T-helper 2 cell treated with Interferon-gamma antibody and Interleukin-4, amounts not matched to agents 5 μg/mL and 100 μg/mL, for 36 hours (primary cell): Measurements from ENCODE around the gene ASCC1.
"Not testable (repeated sequence)": the region's sequence is repeated elsewhere in the genome, so short reads cannot be mapped to it uniquely, and the experiment has no call there.

Experiments used
- DNase-seq: peaks from one replicate; pipeline ENCODE4 v3.0.0; 2021; ENCODE audit warnings: low spot score
- H3K27ac Mint-ChIP-seq: one replicate; pipeline ENCODE4 v1.8.0; 2021; ENCODE audit warnings: mild to moderate bottlenecking, mixed read lengths
- H3K27me3 Mint-ChIP-seq: one replicate; pipeline ENCODE4 v1.8.0; 2021; ENCODE audit warnings: low read depth, mixed read lengths
- H3K36me3 Mint-ChIP-seq: one replicate; pipeline ENCODE4 v1.8.0; 2021; ENCODE audit warnings: low read depth, mixed read lengths
- H3K4me1 Mint-ChIP-seq: one replicate; pipeline ENCODE4 v1.8.0; 2021; ENCODE audit warnings: low read depth, mixed read lengths
- H3K4me3 Mint-ChIP-seq: one replicate; pipeline ENCODE4 v1.8.0; 2022; ENCODE audit warnings: mild to moderate bottlenecking, moderate library complexity, mixed read lengths
- H3K9me3 Mint-ChIP-seq: one replicate; pipeline ENCODE4 v1.8.0; 2021; ENCODE audit warnings: mixed read lengths

Gene ASCC1

DNA sequence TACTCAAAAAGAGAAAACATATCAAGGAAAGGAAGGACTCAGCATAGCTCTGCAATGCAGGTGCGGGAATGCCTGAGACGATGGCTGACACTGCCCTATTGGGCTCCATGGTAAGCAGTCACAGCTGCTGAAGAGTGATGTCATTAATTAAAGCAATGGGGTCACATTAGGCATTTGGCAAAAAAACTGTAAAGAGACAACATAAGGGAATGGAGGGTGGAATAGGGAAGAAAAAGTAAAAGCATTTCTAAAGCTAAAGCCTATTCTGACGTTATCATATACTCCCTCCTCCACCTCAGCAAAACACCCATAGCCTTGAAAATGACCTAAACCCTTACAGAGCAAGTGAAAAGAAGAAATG is 89.2 kb downstream of the ASCC1 start:
- H3K27ac Mint-ChIP-seq: no peak overlapping the region
- H3K36me3 Mint-ChIP-seq: peaks cover 4% of the 10 kb centered on the region
- no peak overlapping the region for H3K4me3 Mint-ChIP-seq
- DNase-seq: no peak
- H3K9me3 Mint-ChIP-seq: no peaks in the 10 kb centered on the region
- peaks cover 19% of the 10 kb centered on the region for H3K4me1 Mint-ChIP-seq
- no peaks in the 10 kb centered on the region for H3K27me3 Mint-ChIP-seq

DNA sequence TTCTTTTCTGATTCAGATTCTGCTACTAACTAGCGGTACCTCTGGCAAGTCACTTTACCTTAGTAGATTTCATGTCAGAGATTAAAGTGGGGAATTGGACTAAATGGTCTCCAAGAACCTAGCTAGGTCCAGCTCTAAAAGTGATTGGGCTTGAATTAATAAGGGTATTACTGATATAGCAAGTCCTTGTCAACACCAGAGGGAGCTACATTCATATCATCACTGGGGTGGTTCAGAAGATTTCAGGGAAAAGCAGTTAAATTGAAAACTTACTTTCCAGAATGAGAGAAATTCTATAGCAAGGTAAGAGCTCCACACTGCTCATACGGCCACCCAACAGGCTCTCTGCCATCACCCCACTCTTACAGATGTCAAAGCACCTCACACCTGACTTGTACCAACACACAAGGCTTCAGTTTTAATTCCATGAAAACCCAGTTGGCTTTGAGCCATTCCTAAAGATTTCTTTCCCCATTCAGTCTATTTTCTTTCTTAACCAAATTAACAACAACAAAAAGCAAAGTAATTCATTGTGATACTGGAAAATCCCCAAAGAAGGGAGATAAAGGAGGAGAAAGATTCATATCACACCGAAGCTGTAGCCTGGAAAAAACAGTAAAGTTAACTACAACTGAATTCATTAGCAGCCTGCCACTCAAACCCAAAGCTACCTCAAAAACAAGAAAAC is 89.7 kb downstream of the ASCC1 start:
- peaks cover 25% of the 10 kb centered on the region for H3K4me1 Mint-ChIP-seq
- no peaks in the 10 kb centered on the region for H3K9me3 Mint-ChIP-seq
- no peaks in the 10 kb centered on the region for H3K27me3 Mint-ChIP-seq

DNA sequence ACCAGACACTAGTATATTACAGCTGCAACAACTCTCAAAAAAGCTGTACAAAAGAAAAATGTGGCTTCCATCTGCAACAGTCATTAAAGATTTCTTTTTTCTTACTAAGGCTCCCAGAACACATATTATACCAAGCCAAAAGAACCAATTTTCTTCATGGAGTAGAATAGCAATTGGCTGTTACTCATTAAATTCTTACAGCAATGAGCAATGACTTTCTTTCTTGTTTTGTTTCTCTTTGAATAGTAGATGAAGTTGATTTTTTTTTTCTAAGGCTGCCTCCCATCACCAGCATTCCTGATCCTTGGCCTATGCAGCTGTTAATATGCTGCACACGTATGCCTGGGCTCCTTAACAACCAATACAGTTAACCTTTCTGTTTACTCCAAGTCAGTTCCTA is 91.1 kb downstream of the ASCC1 start:
- Mint-ChIP-seq H3K27me3 (no peaks in the 10 kb centered on the region), H3K9me3 (no peaks in the 10 kb centered on the region), H3K36me3 (peaks cover 13% of the 10 kb centered on the region), H3K4me1 (peaks cover 27% of the 10 kb centered on the region), H3K27ac (no peak overlapping the region), H3K4me3 (no peak overlapping the region)
- DNase-seq: no peak

More for the DNA sequence above, 89.7 kb downstream of the ASCC1 start:
- peaks cover 7% of the 10 kb centered on the region for H3K36me3 Mint-ChIP-seq
- no peak overlapping the region for H3K4me3 Mint-ChIP-seq
- no peak overlapping the region for H3K27ac Mint-ChIP-seq
- no peak for DNase-seq

DNA sequence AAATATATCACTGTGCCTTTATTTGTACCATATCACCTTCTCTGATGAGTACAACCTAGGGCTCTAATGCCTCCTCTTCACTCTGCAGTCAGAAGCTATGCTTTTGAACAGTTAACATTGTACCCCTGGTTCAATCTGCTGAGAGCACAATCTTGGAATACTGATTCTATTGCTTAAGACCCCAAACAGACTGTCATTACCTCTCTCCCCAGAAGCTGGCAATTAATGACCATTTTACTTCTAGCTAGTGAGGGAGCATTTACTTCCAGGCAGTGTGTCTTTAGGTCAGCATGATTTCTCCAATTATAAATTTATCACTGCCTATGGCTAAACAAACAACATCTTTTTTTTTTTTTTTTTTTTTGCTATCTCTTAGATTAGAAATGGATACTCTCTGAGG is 91.7 kb downstream of the ASCC1 start:
- no peak overlapping the region for H3K4me3 Mint-ChIP-seq
- no peak overlapping the region for H3K27ac Mint-ChIP-seq
- H3K9me3 Mint-ChIP-seq: no peaks in the 10 kb centered on the region
- peaks cover 17% of the 10 kb centered on the region for H3K36me3 Mint-ChIP-seq
- no peak for DNase-seq
- no peaks in the 10 kb centered on the region for H3K27me3 Mint-ChIP-seq
- H3K4me1 Mint-ChIP-seq: peaks cover 25% of the 10 kb centered on the region

DNA sequence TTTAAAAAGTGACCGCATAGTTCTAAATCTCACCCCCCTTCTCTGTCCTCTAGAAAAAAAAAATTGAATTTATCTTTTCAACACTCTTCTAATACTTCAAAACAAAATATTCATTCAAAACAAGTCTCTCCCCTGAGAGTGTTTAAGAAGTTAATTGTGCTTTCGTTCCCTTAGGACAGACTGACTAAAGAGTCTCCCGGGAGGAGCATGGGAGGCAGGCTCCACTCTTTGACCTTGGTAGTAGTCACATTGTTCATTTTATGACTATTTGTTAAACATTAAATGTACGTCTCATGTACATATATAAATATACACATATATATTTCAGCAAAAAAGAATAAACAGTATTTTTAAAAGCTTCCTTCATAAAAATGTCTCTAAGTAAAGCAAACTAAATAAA is 92.5 kb downstream of the ASCC1 start:
- H3K4me3 Mint-ChIP-seq: no peak overlapping the region
- H3K4me1 Mint-ChIP-seq: peaks cover 25% of the 10 kb centered on the region
- H3K9me3 Mint-ChIP-seq: no peaks in the 10 kb centered on the region

DNA sequence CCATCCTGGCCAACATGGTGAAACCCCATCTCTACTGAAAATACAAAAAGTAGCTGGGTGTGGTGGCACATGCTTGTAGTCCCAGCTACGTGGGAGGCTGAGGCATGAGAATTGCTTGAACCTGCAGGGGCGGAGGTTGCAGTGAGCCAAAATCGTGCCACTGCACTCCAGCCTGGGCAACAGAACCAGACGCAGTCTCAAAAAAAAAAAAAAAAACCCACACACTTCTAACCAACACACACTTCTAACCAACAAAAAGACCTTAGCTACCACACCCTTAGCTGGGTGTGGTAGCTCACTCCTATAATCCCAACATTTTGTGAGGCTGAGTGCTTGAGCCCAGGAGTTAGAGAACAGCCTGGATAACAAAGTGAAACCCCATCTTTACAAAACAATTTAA is 93.9 kb downstream of the ASCC1 start:
- Mint-ChIP-seq H3K4me1 (peaks cover 25% of the 10 kb centered on the region), H3K4me3 (peak overlapping the region; percentile 44), H3K9me3 (peaks cover 3% of the 10 kb centered on the region), H3K27ac (peak overlapping the region; percentile 66), H3K36me3 (peaks cover 25% of the 10 kb centered on the region), H3K27me3 (no peaks in the 10 kb centered on the region)
- DNase-seq: no peak

More for the DNA sequence above, 92.5 kb downstream of the ASCC1 start:
- DNase-seq: no peak
- Mint-ChIP-seq H3K27me3 (no peaks in the 10 kb centered on the region), H3K36me3 (peaks cover 20% of the 10 kb centered on the region), H3K27ac (no peak overlapping the region)

DNA sequence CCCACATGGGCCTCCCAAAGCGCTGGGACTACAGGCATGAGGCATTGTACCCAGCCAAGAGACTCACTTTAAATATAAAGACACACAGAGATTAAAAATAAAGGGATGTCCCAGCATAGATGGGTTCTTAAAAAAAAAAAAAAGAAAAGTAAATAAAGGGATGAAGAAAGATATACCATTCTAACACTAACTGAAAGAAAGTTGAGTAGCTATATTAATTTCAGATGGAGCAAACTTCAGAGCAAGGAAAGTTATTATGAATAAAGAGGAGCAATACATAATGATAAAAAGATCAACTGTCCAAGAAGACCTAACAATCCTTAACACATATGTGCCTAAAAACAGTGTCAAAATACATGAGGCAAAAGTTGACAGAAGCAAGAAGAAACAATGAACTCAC is 94.7 kb downstream of the ASCC1 start:
- H3K27ac Mint-ChIP-seq: peak overlapping the region; percentile 67
- no peaks in the 10 kb centered on the region for H3K27me3 Mint-ChIP-seq
- H3K4me1 Mint-ChIP-seq: peaks cover 21% of the 10 kb centered on the region
- peaks cover 29% of the 10 kb centered on the region for H3K36me3 Mint-ChIP-seq
- H3K9me3 Mint-ChIP-seq: peaks cover 8% of the 10 kb centered on the region
- no peak for DNase-seq
- no peak overlapping the region for H3K4me3 Mint-ChIP-seq

DNA sequence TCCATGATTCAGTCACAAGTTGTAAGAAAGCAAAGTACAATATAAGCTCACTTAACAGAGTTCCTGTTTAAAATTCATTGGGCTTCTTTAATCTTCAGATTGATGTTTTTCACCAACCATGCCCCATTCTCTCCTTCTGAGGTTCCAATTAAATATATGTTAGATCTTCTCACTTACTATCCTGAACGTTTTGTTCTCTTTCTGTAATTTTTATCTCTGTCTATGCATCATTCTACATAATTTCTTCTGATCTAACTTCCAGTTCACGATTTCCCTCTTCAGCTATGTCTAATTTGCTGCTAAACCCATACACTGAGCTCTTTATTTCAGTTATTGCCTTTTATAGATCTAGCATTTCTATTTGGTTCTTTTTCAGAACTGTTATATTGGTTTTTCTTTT is 99.7 kb downstream of the ASCC1 start:
- Mint-ChIP-seq H3K36me3 (peaks cover 41% of the 10 kb centered on the region), H3K27me3 (no peaks in the 10 kb centered on the region), H3K4me1 (peaks cover 3% of the 10 kb centered on the region), H3K27ac (no peak overlapping the region), H3K4me3 (no peak overlapping the region), H3K9me3 (peaks cover 19% of the 10 kb centered on the region)
- DNase-seq: no peak

DNA sequence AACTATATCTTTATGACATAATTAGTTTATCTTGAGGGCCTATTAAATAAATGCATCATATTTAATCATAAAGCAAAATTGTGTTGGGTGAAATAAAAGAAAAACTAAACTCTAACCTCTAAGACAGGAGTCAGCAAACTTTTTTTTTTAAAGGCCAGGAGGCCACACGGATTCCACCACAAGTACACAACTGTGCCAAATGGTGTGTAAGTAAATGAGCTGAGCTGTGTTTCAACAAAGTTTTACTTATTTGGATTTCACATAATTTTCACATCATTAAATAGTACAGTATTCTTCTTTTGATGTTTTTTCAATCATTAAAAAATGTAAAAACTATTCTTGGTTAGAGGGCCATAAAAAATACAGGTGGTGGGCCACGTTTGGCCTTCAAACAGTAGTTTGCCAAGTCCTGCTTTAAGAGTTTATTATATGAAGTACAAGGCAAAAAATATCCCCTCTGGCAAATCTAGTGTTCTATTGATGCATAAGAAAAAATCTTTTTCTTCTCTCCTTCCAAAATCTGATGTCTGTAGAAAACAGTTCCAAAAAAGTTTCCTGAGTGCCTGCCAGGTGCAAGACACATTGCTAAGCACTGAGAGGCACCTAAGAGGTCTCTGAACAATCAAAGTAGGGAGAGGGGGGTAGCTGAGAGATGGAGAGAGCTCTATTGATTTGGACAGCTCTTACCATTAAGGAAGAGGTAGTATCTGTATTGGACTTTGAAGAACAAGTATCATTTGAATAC is 101.2 kb downstream of the ASCC1 start:
- Mint-ChIP-seq H3K27ac (no peak overlapping the region), H3K4me3 (no peak overlapping the region)

DNA sequence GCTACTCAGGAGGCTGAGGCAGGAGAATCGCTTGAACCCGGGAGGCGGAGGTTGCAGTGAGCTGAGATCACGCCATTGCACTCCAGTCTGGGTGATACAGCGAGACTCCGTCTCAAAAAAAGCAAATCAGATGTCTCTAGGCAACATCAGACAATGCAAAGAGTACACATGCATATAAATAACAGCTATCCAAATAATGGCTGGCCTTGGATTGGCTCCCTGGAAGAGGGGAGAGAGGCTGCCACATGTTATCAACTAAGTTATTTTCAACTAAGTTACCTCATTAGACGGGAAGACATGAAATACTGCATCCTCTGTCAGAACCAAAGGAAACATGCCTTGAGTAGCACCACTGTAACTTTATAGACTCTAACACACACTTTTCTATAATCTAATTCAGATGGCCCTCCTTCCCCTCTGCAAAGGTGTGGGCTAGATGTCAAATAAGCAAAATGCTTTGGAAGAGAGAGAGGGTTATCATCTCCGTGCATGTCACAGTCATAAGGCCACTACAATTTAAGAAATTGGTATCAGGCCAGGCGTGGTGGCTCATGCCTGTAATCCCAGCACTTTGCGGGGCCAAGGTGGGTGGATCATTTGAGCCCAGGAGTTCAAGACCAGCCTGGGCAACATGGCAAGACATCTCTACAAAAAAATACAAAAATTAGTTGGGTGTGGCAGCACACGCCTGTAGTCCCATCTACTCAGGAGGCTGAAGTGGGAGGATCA is 105.2 kb downstream of the ASCC1 start:
- Mint-ChIP-seq H3K27ac (no peak overlapping the region), H3K27me3 (no peaks in the 10 kb centered on the region), H3K36me3 (peaks cover 20% of the 10 kb centered on the region), H3K9me3 (peaks cover 8% of the 10 kb centered on the region), H3K4me3 (no peak overlapping the region), H3K4me1 (peaks cover 45% of the 10 kb centered on the region)
- no peak for DNase-seq

More for the DNA sequence above, 101.2 kb downstream of the ASCC1 start:
- Mint-ChIP-seq H3K4me1 (peaks cover 7% of the 10 kb centered on the region), H3K9me3 (peaks cover 19% of the 10 kb centered on the region), H3K27me3 (no peaks in the 10 kb centered on the region), H3K36me3 (peaks cover 35% of the 10 kb centered on the region)
- DNase-seq: no peak

DNA sequence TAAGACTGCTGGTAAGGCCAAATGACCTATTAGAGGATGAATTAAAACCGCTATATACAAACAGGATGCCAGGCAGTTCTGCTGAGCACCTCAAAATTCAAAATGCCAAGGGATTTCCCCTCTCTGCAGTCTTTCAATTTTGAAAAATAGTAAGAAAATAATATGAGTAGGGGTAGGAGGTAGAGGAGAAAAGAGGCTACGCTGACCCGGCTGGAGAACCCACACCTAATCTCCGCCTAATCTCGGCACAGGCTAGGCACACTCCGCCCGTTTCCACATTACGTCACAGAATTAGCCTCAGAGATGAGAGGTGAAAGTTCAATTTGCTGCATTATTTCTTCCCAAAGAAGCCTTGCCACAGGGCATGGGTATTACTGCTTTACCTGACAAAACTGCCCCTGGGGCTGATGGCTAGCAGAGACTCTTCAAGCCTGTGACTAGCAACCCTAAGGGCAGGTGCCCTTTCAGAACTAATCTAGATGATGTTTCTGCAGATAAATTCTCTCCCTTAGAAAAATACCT is 106.4 kb downstream of the ASCC1 start:
- Mint-ChIP-seq H3K4me3 (peak overlapping the region; percentile 17), H3K36me3 (peaks cover 13% of the 10 kb centered on the region), H3K9me3 (no peaks in the 10 kb centered on the region), H3K4me1 (peaks cover 52% of the 10 kb centered on the region), H3K27ac (peak overlapping the region; percentile 58), H3K27me3 (no peaks in the 10 kb centered on the region)
- no peak for DNase-seq

DNA sequence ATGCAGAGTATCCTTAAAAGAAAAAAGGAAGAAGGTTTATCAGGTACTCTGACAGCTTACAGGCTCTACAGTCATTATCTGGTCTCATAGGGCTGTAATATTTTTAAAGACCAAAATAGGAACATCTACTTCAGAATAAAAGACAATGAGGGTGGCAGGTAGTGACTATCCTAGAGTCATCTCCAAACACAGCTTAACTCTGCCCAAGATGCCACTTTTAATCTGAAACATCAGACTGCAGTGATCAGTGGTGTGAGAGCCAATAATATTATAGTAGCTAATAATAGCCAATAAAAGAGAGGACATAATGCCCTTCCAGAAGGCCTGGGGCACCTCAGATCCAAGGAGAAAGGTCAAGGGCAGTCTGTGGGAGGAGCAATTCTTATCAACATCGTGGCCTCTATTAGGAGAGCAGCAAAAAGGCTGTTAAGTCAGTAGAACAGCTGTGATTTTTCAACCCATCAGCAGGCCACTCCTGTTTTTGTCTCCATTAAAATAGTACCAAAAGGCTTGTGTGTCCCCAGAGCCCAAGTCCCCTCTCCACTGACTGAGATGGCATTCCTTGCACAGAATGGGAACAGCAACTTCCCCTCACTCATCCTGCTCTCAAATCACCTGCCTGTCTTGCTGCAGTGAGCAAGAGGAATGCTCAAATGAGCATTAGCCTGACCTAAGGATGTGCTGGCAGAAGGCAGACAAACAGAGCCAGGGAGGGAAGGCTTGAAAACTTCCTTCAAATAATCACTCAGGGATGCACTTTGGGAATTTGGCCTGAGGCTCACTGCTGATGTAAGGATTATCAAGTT is 107.0 kb downstream of the ASCC1 start:
- no peaks in the 10 kb centered on the region for H3K27me3 Mint-ChIP-seq
- no peaks in the 10 kb centered on the region for H3K9me3 Mint-ChIP-seq
- no peak for DNase-seq
- H3K27ac Mint-ChIP-seq: peak overlapping the region; percentile 58
- H3K36me3 Mint-ChIP-seq: peaks cover 15% of the 10 kb centered on the region
- peaks cover 54% of the 10 kb centered on the region for H3K4me1 Mint-ChIP-seq
- H3K4me3 Mint-ChIP-seq: peak overlapping the region; percentile 62

DNA sequence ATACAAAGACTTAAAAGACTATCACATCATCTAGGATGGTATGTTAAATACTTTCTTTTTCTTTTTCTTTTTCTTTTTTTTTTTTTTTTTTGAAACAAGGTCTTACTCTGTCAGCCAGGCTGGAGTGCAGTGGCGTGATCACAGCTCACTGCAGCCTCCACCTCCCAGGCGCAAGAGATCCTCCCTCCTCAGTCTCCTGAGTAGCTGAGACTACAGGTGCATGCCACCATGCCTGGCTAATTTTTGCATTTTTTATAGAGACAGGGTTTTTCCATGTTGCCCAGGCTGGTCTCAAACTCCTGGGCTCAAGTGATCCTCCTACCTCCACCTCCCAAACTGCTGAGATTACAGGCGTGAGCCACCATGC is 108.1 kb downstream of the ASCC1 start:
- DNase-seq, H3K27me3 Mint-ChIP-seq, H3K9me3 Mint-ChIP-seq: not testable (repeated sequence)
- Mint-ChIP-seq H3K36me3 (peaks cover 19% of the 10 kb centered on the region), H3K4me1 (peaks cover 59% of the 10 kb centered on the region), H3K27ac (peak overlapping the region; percentile 87), H3K4me3 (peak overlapping the region; percentile 78)
